ENCODE measurements around the gene MUC13. TPM values are rescaled to one million over a fixed set of nuclear protein-coding genes. Genes with fewer than 3 reads are reported as not detected.

The MUC13 gene
- total and polyA plus RNA-seq, 2 donors: not detected

DNA sequence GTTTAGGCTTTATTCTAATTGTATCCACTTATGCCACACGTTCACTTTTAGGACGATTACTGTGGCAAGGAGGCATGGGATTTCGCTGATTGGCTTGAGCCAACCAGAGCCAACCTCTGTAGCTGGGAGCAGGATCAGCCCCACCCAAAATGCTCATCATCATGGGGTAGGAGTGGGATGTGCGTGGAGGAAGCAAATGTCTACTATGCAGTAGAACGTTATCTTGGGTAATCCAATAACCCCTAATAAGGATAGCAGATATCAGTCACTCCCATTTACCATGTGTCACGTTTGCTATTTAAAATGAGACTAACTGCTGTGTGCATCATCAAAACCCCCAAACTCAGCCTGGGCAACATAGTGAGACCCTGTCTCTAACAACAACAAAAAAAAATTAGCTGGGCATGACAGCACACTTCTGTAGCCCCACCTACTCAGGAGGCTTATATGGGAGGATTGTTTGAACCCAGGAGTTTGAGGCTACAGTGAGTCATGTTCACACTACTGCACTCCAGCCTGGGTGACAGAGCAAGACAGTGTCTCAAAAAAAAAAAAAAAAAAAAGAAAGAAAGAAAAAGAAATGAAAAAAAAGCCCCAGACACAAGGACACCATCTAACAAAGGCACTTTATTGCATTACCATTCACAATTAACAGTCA is 29.6 kb downstream of the MUC13 start:
- no peak overlapping the region for H3K27ac ChIP-seq (ENCODE audit: low read depth)
- no peak for DNase-seq (ENCODE audit: extremely low spot score)
- 82% methylated on average over 6 of the region's 6 CpGs for WGBS

DNA sequence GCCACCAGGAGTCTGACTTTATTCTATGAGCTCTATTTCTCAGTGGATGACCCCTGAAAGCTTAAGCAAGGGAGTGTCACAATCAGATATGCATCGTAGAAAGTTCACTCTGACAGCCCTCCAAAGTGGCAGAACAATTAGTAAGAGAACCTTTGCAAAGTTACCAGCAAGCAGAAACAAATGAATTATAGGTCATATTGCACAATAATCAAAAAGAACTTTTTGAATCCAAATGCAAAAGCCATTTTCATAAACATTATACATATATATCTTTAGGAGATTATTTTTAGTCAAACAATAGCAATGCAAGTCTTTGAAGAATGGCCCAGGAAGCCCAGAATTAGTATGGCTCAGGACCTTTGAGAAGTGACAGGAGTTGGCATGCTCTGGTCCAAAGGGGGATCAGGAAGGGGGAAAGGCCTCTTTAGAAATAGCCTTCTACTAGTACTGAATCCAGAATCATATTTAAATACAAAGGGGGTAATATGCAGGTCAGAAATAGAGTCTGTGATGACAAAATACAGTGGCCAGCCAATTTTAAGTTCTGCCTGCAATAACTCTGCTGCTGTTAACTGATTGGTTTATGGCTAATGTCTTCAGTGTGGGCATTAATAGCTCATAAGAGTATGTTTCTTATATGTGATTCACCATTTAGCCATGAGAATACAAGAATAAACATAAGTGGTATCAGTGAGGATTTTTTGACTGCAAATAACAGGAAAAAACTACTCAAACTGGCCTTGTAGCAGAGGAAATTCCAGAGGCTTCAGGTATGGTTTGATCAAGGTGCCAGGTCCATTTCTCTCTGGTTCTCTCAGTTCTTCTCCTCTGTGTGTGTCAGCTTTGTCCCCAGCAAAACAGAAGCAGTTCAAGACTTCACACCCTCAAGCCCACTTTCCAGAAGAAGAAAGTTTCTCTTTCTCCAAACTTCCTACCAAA is 30.4 kb downstream of the MUC13 start:
- 55% methylated on average over 1 of the region's 1 CpG for WGBS

More for the DNA sequence above, 29.6 kb downstream of the MUC13 start:
- no peak overlapping the region for H3K4me3 ChIP-seq (ENCODE audit: low read depth, low read length)
- no peaks in the 10 kb centered on the region for H3K4me1 ChIP-seq (ENCODE audit: insufficient read depth)
- no peaks in the 10 kb centered on the region for H3K36me3 ChIP-seq (ENCODE audit: insufficient read depth)

GRCh38 chr3:124896824-124897526 is 37.6 kb downstream of the MUC13 start:
- no peaks in the 10 kb centered on the region for H3K36me3 ChIP-seq (ENCODE audit: insufficient read depth)
- no peaks in the 10 kb centered on the region for H3K4me1 ChIP-seq (ENCODE audit: insufficient read depth)
- no peak overlapping the region for H3K27ac ChIP-seq (ENCODE audit: low read depth)
- no peak overlapping the region for H3K4me3 ChIP-seq (ENCODE audit: low read depth, low read length)
- no peak for DNase-seq (ENCODE audit: extremely low spot score)
- WGBS: 97% methylated on average over 1 of the region's 1 CpG

More for the DNA sequence above, 30.4 kb downstream of the MUC13 start:
- no peak for DNase-seq (ENCODE audit: extremely low spot score)
- H3K27ac ChIP-seq (ENCODE audit: low read depth): no peak overlapping the region
- no peaks in the 10 kb centered on the region for H3K4me1 ChIP-seq (ENCODE audit: insufficient read depth)
- H3K4me3 ChIP-seq (ENCODE audit: low read depth, low read length): no peak overlapping the region
- H3K36me3 ChIP-seq (ENCODE audit: insufficient read depth): no peaks in the 10 kb centered on the region

DNA sequence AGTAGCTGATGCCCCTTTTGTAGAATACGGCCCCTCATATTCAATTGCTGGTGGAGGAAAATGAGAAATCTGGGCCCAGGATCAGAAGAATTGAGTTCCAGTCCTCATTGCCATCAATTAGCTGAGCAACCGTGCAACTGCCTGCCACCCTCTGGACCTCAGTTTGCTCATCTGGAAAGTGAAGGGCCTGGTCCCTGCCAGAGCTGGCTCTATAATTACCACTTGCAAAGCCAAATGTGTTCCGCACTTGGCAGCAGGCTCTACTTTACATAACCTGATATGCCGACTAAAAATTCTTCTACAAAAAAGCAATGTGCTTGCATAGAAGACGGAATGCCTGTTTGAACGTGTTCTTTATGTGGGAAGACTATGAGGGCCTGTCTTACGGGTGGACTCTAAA is 38.8 kb downstream of the MUC13 start:
- Histone ChIP-seq H3K4me1 (ENCODE audit: insufficient read depth) (no peaks in the 10 kb centered on the region), H3K36me3 (ENCODE audit: insufficient read depth) (no peaks in the 10 kb centered on the region), H3K4me3 (ENCODE audit: low read depth, low read length) (no peak overlapping the region), H3K27ac (ENCODE audit: low read depth) (no peak overlapping the region)
- no peak for DNase-seq (ENCODE audit: extremely low spot score)
- 88% methylated on average over 7 of the region's 7 CpGs for WGBS

DNA sequence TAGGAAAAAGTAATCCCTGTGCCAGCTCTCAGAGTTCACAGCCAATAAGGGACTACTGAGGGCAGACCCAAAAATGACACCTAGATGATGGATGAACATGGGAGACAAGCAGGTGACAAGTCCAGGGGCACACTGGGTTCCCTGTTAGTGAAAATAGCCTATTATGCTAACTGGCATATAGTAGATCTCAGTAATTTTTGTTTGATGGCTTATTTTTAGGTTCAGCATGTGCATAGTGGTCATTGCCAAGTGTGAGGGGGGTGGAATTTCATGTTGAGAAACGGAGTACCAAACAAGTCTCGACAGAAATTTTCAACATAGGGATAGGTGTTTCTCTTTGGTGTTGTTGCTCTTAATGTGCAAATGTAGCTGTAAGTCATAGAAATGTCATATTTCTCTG is 41.0 kb downstream of the MUC13 start:
- no peak overlapping the region for H3K4me3 ChIP-seq (ENCODE audit: low read depth, low read length)
- H3K4me1 ChIP-seq (ENCODE audit: insufficient read depth): no peaks in the 10 kb centered on the region
- no peak overlapping the region for H3K27ac ChIP-seq (ENCODE audit: low read depth)
- WGBS: 54% methylated on average over 2 of the region's 2 CpGs
- no peaks in the 10 kb centered on the region for H3K36me3 ChIP-seq (ENCODE audit: insufficient read depth)
- no peak for DNase-seq (ENCODE audit: extremely low spot score)

DNA sequence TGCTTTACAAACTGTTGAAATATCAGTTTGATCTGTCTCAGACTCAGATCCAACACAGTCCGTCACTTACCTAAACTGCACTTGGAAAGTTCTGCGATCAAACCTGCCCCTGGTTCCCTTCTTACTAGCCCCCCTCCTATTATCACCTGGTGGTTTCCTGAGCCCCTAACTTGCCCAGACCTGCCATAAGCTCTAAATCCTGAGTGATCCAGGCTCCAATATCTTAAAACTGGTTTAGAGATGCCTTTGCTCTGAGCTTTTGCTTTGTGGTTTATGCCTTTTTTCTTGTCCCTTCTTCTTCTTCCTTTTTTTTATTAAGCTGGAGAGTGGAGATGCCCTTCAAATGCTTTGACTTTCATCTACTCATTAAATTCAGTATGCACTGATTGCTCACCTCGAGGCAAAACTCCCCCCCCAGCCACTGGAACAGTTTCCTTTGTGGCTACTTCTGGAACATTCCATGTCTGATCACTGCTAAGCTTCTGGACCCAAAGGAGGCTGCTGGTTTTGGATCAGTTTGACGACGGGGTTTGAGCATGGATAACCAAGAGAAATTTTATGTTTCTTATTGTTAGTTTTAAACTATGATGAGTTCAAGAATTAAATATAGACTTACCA is 43.9 kb downstream of the MUC13 start:
- Histone ChIP-seq H3K27ac (ENCODE audit: low read depth) (no peak overlapping the region), H3K4me1 (ENCODE audit: insufficient read depth) (no peaks in the 10 kb centered on the region), H3K36me3 (ENCODE audit: insufficient read depth) (no peaks in the 10 kb centered on the region), H3K4me3 (ENCODE audit: low read depth, low read length) (no peak overlapping the region)
- WGBS: 84% methylated on average over 5 of the region's 5 CpGs
- no peak for DNase-seq (ENCODE audit: extremely low spot score)

DNA sequence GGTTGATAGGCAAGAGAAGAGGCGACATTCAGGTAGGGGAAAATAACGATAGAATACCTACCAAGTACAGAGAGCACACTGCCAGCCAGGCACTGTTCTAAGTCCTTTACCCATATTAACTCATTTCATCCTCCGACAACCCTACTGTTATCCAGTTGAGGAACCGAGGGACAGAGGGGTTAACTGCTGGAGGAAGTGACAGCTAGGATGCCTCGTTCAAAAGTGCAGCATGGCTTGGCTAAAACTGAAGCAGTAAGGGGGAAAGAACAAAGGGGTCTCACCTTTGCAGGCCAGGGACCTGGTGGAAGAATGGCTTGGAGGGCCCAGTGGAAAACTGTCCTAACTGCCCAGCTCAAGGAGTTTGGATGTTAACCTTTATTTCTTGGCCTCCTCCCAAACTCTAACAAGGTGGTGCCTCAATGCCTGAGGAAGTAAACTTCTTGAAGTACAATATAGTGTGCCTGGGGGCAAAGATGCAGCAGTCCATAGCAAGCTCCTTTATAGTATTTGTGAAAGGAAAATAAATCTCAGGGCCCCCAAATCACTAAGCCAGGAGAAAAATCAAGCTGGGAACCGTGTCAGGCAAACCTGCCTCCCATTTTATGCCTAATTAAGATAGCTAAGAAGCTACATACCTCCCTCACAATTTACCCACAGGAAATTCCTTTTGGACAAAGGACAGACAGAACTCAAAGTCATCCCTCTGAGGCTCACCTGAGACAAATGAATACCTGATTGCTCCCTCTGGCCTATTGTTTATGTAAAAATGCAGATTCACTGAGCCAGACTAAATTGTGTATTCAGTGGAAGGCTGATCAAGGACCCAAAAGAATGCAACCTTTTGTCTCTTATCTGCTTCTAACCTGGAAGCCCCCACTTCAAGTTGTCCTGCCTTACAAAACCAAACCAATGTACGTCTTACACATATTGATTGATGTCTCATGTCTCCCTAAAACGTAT is 45.8 kb downstream of the MUC13 start:
- H3K27ac ChIP-seq (ENCODE audit: low read depth): no peak overlapping the region
- H3K4me3 ChIP-seq (ENCODE audit: low read depth, low read length): no peak overlapping the region
- DNase-seq (ENCODE audit: extremely low spot score): no peak
- H3K36me3 ChIP-seq (ENCODE audit: insufficient read depth): no peaks in the 10 kb centered on the region
- no peaks in the 10 kb centered on the region for H3K4me1 ChIP-seq (ENCODE audit: insufficient read depth)
- 76% methylated on average over 8 of the region's 8 CpGs for WGBS

- no peaks in the 10 kb centered on the region for H3K4me1 ChIP-seq (ENCODE audit: insufficient read depth)
- H3K36me3 ChIP-seq (ENCODE audit: insufficient read depth): no peaks in the 10 kb centered on the region
- H3K4me3 ChIP-seq (ENCODE audit: low read depth, low read length): no peak overlapping the region
- H3K27ac ChIP-seq (ENCODE audit: low read depth): no peak overlapping the region
- no peak for DNase-seq (ENCODE audit: extremely low spot score)
- WGBS: 88% methylated on average over 11 of the region's 11 CpGs
Measured at GRCh38 chr3:124887932-124888298, 46.6 kb downstream of the MUC13 start.

DNA sequence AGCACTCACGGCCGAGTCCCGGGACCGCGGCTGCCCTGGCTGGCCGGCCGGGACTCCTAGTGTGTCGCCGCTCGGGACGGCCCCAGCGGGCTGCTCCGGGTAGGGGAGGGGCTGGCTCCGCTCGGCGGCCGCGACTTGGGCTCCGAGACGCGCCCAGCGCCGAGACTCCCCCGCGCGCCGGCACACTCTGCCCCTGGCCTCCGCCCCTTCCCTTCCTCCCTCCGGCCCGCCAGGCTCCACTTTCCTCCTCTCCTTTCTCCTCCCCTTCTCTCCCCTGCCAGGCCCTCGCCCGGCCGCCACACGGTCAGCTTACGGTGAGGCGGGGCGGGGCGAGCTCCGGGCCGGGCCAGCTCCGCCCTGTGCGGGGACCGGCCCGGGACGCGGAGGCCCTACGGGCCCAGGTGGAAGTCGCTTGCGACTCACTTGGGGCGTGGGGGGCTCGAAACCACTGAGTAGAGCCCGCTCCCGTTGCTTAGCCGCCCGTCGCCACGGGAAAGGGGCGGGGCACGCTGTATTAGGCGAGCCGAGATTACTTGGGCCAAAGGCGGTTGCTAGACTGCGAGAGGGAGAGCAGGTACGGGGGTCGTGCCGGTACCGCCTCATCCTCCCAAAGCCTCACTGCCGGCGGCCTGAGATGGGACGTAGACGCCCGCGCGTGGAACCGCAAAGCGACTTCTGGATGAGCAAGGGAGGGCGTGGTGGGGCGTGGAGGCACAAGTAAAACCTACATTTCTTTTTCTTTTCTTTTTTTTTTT is 47.2 kb downstream of the MUC13 start, which contains the start of gene ITGB5:
ITGB5 (minus strand) TSS at position 189 of the 755 bp plus-strand sequence. CDS start 365 bp downstream, outside the sequence.
- Histone ChIP-seq H3K4me3 (ENCODE audit: low read depth, low read length) (peak within 1 kb of the TSS; percentile 82), H3K36me3 (ENCODE audit: insufficient read depth) (no peaks in the 10 kb centered on the region), H3K27ac (ENCODE audit: low read depth) (peak within 1 kb of the TSS; percentile 57), H3K4me1 (ENCODE audit: insufficient read depth) (no peaks in the 10 kb centered on the region)
- WGBS: 3% methylated on average over 78 of the region's 78 CpGs
- DNase-seq (ENCODE audit: extremely low spot score): peak; percentile 40

GRCh38 chr3:124886168-124887056 is 48.1 kb downstream of the MUC13 start:
- peak overlapping the region; percentile 57 for H3K27ac ChIP-seq (ENCODE audit: low read depth)
- H3K36me3 ChIP-seq (ENCODE audit: insufficient read depth): no peaks in the 10 kb centered on the region
- peak overlapping the region; percentile 82 for H3K4me3 ChIP-seq (ENCODE audit: low read depth, low read length)
- 2% methylated on average over 87 of the region's 87 CpGs for WGBS
- no peak for DNase-seq (ENCODE audit: extremely low spot score)
- H3K4me1 ChIP-seq (ENCODE audit: insufficient read depth): no peaks in the 10 kb centered on the region

DNA sequence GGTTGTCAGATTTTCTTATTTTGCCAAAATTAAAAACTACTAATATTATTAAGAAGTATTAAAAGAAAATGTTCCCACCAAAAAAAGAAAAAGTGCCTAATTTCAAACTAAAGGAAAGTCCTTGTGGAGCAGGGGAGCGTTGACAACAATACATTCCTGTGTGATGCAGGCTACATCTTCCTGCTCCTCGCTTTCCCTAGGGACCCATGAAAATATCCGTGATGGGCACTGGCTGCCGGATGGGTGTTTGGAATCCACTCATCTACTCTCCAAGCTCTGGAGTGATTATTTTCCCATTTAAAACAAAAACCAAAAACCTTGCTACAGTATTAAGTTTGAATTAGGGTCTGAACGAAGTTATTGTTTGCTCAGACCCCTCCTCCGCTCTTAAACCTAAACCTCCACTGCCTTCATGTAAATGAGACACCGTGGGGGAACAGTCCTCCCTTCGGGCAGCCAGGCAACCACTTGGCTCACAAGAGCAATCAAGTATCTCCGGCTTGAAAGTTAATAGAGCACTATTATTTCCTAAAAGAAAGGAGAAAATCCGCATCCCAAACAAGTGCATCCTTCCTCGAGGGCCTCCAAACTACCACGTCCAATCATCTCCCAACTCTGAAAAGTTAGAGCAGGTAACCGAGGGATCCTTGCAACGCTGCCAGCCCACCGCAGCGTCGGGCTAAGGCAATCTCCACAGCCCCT is 48.9 kb downstream of the MUC13 start:
- Histone ChIP-seq H3K4me1 (ENCODE audit: insufficient read depth) (no peaks in the 10 kb centered on the region), H3K27ac (ENCODE audit: low read depth) (no peak overlapping the region), H3K36me3 (ENCODE audit: insufficient read depth) (no peaks in the 10 kb centered on the region), H3K4me3 (ENCODE audit: low read depth, low read length) (peak overlapping the region; percentile 82)
- 46% methylated on average over 17 of the region's 17 CpGs for WGBS
- no peak for DNase-seq (ENCODE audit: extremely low spot score)
